Central memory CD8-positive, alpha-beta T cell (primary cell): ENCODE measurements around the gene ERLIN1.
"Not testable (repeated sequence)": the region's sequence is repeated elsewhere in the genome, so short reads cannot be mapped to it uniquely, and the experiment has no call there.

Source experiments
- ATAC-seq: fragments of 150-1000 bp; cut with Tn5 transposase; replicated peaks from 2 replicates; pipeline ENCODE4 v1.10.0; 2022; ENCODE audit warnings: mild to moderate bottlenecking, moderate FRiP score, moderate number of reproducible peaks; ENCODE audit not compliant: poor library complexity, severe bottlenecking; ENCODE audit errors: extremely low read depth
- DNase-seq, 2 donors: peaks; one replicate each; pipeline ENCODE4 v3.0.0; 2021; ENCODE audit warnings: low spot score in 2 of 2
- H3K27ac Mint-ChIP-seq: one replicate; pipeline ENCODE4 v1.8.0; 2022; ENCODE audit warnings: low read depth, mild to moderate bottlenecking, moderate library complexity, mixed read lengths
- H3K27me3 Mint-ChIP-seq: one replicate; pipeline ENCODE4 v1.8.0; 2022; ENCODE audit warnings: mixed read lengths
- H3K36me3 Mint-ChIP-seq: one replicate; pipeline ENCODE4 v1.8.0; 2022; ENCODE audit warnings: mild to moderate bottlenecking, moderate library complexity, mixed read lengths; ENCODE audit not compliant: insufficient read depth
- H3K4me1 Mint-ChIP-seq: one replicate; pipeline ENCODE4 v1.8.0; 2022; ENCODE audit warnings: mixed read lengths
- H3K4me3 Mint-ChIP-seq: one replicate; pipeline ENCODE4 v1.8.0; 2022; ENCODE audit warnings: mild to moderate bottlenecking, moderate library complexity, mixed read lengths
- H3K9me3 Mint-ChIP-seq: one replicate; pipeline ENCODE4 v1.8.0; 2022; ENCODE audit warnings: mixed read lengths

Gene ERLIN1

DNA sequence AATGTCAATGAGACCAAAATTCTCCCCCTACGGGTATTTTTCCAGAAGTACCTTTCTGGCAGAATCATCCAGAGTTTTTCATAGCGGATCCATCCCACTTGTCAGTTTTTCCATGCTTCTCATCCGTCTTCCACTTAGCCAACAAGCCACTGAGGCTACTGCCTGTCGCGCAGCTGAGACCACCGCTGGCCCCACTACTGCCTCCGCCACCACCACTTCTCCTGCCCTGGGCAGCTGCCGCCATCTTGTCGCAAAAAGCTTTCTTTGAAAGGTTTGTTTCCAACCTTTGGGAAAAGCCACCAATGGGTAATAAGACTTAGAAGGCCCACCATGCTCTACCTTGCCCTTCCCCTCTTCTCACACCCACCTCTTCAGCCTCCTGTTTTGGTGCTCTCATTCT is 42.1 kb downstream of the ERLIN1 start:
- no peaks in the 10 kb centered on the region for H3K36me3 Mint-ChIP-seq
- DNase-seq (no peak), ATAC-seq (no peak)
- no peak overlapping the region for H3K27ac Mint-ChIP-seq
- no peaks in the 10 kb centered on the region for H3K9me3 Mint-ChIP-seq
- H3K27me3 Mint-ChIP-seq = peaks cover 31% of the 10 kb centered on the region
- H3K4me3 Mint-ChIP-seq = no peak overlapping the region
- H3K4me1 Mint-ChIP-seq = no peaks in the 10 kb centered on the region

DNA sequence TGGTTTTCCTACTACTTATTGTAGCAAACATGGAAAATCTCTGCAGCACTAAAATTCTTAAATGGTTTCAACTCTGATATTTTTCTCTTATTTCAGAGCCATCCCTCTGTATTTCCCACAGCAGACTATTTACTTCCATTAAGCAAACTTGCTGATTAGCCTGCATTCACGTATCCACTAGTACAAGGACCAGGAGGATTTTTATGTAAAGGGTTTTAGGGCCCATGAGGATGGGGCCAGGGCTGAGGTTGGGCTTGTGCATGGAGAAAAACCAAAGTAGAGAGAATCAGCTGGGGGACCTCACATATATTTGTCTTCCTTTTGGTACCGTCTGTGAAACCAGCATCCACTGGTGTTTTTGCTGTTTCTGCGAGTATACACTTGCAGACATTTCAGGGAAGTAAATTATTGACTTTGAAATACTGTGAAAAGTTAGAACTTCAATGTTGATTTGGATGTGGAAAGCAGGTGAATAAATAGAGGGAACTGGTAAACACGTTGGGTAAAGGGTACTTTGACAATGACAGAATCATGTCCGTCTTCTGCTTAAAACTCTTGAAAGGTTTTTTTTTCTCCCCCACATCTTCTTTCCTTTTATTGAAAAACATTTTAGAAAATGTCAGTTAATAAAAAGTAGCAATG is 44.3 kb downstream of the ERLIN1 start:
- Mint-ChIP-seq H3K27ac (no peak overlapping the region), H3K4me3 (no peak overlapping the region), H3K36me3 (no peaks in the 10 kb centered on the region), H3K9me3 (no peaks in the 10 kb centered on the region), H3K4me1 (no peaks in the 10 kb centered on the region), H3K27me3 (peaks cover 32% of the 10 kb centered on the region)
- ATAC-seq = no peak
- no peak for DNase-seq

DNA sequence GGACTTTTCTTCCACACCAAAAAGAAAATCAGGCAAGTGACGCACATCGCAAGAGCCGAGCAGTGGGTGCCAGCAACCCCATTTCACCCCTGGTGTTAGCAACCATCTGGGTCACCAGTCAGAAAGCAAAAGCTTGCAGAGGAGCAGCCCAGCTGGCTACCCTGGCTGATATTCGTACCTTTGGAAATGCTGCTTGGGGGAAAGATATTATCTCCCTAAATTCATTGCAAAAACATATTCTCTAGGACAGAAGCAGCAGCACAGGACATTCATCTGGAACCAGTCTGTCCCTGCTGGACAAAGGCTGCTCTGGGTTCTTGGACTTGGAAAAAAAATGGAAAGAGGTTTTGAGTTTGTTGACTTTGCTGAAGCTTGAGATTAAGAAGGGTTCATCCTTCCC is 45.8 kb downstream of the ERLIN1 start:
- Mint-ChIP-seq H3K9me3 (no peaks in the 10 kb centered on the region), H3K36me3 (no peaks in the 10 kb centered on the region), H3K4me3 (no peak overlapping the region), H3K4me1 (no peaks in the 10 kb centered on the region), H3K27me3 (peaks cover 47% of the 10 kb centered on the region), H3K27ac (no peak overlapping the region)
- DNase-seq = no peak
- ATAC-seq = no peak

DNA sequence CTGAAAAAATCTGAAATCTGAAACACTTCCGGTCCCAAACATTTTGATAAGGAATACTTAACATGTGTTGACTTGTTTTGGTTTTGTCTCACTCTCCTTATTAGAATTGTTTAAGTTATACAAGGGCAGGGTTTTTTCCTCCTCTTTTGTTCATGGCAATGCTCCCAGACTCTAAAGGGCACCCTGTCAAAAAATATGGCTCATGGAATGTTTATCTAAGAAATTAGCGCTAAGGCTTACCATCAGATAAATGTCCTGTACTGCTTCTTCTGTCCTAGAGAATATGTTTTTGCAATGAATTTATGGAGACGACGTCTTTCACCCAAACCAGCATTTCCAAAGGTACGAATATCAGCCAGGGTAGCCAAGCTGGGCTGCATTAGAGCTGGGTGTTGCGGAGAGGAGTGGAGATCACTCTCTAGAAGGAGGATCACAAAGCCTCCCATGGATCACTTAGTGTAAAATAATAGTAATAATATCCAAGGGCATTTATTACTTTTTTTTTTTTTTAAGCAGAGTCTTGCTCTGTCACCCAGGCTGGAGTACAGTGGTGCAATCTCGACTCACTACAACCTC is 46.8 kb downstream of the ERLIN1 start:
- no peaks in the 10 kb centered on the region for H3K4me1 Mint-ChIP-seq
- H3K4me3 Mint-ChIP-seq = no peak overlapping the region
- H3K36me3 Mint-ChIP-seq = no peaks in the 10 kb centered on the region
- ATAC-seq (no peak), DNase-seq (no peak)
- H3K9me3 Mint-ChIP-seq = no peaks in the 10 kb centered on the region
- H3K27ac Mint-ChIP-seq = no peak overlapping the region
- peaks cover 36% of the 10 kb centered on the region for H3K27me3 Mint-ChIP-seq

DNA sequence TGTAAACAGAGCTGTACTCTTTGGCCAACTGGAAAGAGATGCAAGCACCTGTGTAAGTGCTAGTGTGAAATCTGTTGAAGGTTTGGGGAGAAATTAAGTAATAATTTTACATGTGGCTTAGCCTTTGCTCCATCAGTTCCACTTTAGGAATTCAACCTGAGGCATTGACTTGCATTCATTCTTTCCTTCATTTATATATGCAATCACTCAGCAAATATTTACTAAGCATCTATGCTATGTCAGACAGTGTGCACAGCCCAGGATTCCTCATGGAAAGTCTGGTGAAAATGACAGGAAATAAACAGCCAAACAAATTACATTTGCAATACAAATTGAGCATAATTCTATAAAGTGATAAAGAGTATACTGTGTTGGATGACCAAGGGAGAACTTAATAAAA is 50.3 kb downstream of the ERLIN1 start:
- DNase-seq = no peak

DNA sequence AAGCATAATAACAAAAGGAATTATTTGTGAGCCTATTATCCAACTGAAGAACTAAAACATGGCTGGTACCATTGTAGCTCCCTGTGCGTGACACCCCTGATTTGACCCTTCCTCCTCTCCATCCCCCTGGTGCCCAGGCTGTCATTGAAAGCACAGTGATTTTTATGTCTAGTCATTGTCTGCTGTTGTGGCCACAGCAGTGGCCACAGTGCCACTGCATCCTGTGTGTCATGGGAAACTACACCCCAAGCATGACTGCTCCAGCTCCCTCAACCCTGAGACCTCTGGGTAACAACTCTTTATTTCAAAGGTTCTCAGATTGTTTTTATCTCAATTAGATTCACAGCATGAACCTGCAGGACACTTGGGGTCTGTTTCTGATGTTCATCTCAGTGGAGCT is 52.0 kb downstream of the ERLIN1 start:
- no peak for ATAC-seq
- Mint-ChIP-seq H3K4me1 (no peaks in the 10 kb centered on the region), H3K9me3 (no peaks in the 10 kb centered on the region), H3K27ac (no peak overlapping the region), H3K27me3 (peaks cover 47% of the 10 kb centered on the region), H3K36me3 (no peaks in the 10 kb centered on the region), H3K4me3 (no peak overlapping the region)
- DNase-seq = no peak

More for the DNA sequence above, 50.3 kb downstream of the ERLIN1 start:
- no peaks in the 10 kb centered on the region for H3K9me3 Mint-ChIP-seq
- H3K4me1 Mint-ChIP-seq = no peaks in the 10 kb centered on the region
- H3K27me3 Mint-ChIP-seq = peaks cover 45% of the 10 kb centered on the region
- H3K4me3 Mint-ChIP-seq = no peak overlapping the region
- no peaks in the 10 kb centered on the region for H3K36me3 Mint-ChIP-seq
- no peak for ATAC-seq
- H3K27ac Mint-ChIP-seq = no peak overlapping the region

DNA sequence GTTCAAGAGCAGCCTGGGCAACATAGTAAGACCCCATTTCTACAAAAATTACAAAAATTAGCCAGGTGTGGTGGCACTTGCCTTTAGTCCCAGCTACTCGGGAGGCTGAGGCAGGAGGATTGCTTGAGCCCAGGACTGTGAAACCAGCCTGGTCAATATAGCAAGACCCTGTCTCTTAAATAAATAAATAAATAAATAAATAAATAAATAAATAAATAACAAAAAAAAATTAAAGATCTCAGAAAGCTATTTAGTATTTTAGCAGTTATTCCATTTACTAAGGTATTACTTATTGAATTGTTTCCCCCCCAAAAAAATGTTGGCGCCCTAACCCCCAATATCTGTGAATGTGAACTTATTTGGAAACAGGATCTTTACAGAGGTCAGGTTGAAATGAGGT is 53.4 kb downstream of the ERLIN1 start:
- no peak for ATAC-seq
- no peak overlapping the region for H3K27ac Mint-ChIP-seq
- H3K9me3 Mint-ChIP-seq = no peaks in the 10 kb centered on the region
- no peak overlapping the region for H3K4me3 Mint-ChIP-seq
- H3K4me1 Mint-ChIP-seq = no peaks in the 10 kb centered on the region
- H3K27me3 Mint-ChIP-seq = peaks cover 60% of the 10 kb centered on the region
- H3K36me3 Mint-ChIP-seq = no peaks in the 10 kb centered on the region
- DNase-seq = no peak

DNA sequence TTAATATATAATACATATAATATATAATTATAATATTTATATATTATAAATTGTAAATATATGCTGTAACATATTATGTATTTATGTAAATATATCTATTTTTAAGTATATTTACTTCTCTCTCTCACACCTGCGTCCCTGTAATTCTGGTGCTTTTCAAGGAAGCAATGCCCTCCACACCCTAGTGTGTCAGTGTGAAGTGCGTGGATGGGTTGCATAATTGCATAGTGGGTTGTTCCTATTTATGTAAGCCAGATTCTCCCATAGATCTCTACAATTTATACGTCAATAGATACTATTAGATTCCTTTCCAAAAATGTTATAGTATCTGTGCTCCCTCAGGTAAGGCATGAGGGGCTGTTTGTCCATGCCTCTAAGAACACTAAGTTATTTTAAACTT is 54.3 kb downstream of the ERLIN1 start:
- Mint-ChIP-seq H3K27me3 (peaks cover 64% of the 10 kb centered on the region), H3K4me3 (no peak overlapping the region), H3K9me3 (no peaks in the 10 kb centered on the region), H3K36me3 (no peaks in the 10 kb centered on the region), H3K4me1 (no peaks in the 10 kb centered on the region), H3K27ac (no peak overlapping the region)
- DNase-seq (no peak), ATAC-seq (no peak)

DNA sequence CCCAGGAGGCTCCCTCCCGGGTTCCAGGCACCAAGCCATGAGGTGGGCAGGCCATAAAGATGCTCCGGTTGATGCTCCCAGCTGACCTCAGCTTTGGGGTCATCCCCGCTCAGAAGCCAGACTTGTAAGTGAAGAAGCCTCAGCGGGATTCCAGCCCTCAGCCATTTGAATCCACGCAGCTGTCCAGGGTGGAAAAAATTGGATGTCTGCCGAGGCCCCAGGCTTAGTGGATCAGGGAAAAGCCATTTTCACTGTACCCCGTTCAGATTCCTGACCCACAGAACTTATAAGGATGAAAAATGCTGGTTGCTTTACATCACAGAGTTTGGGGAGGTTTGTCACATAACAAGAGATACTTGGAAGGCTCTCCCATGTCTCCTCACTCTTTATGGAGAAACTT is 55.0 kb downstream of the ERLIN1 start:
- peaks cover 57% of the 10 kb centered on the region for H3K27me3 Mint-ChIP-seq
- no peak for ATAC-seq
- no peak for DNase-seq
- no peaks in the 10 kb centered on the region for H3K4me1 Mint-ChIP-seq
- H3K27ac Mint-ChIP-seq = no peak overlapping the region
- H3K4me3 Mint-ChIP-seq = no peak overlapping the region
- H3K36me3 Mint-ChIP-seq = no peaks in the 10 kb centered on the region
- no peaks in the 10 kb centered on the region for H3K9me3 Mint-ChIP-seq

DNA sequence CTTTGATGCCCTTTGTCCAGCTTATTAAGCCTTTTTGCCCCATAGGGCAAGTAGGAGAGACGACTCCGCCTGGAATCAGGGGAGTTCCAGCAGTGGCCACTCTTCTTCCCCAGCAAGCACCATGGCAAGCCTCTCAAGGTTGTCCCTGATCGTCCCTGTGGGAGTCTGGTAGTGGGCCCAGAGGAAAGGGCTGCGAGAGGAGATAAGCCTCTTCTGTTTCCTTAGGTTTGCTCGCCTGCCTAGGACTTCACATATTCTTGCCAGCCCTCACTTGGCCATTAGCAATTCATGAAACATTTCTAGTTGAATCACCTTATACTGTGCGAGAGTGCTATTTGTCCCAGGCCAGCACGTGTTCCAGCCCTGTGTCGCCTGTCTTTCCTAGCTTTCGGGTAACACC is 56.4 kb downstream of the ERLIN1 start:
- H3K4me1 Mint-ChIP-seq = no peaks in the 10 kb centered on the region
- peaks cover 50% of the 10 kb centered on the region for H3K27me3 Mint-ChIP-seq
- H3K4me3 Mint-ChIP-seq = no peak overlapping the region
- H3K27ac Mint-ChIP-seq = no peak overlapping the region
- DNase-seq (no peak), ATAC-seq (no peak)
- no peaks in the 10 kb centered on the region for H3K9me3 Mint-ChIP-seq
- H3K36me3 Mint-ChIP-seq = peaks cover 1% of the 10 kb centered on the region

DNA sequence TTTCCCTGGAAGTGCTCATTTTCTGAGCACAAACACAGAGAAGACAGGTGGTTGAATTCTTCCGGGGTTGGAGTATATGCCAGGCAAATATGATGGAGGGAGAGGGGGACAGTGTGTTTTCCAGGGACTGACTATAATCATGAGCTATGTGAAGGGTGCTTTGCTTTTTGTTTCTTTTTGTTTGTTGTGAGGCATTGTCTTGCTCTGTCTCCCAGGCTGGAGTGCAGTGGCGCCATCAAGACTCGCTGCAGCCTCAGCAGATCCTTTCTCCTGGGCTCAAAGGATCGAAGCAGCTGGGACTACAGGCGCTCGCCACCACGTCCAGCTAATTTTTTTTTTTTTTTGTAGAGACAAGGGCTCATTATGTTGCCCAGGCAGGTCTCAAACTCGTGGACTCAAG is 56.9 kb downstream of the ERLIN1 start:
- DNase-seq = no peak
- Mint-ChIP-seq H3K4me1 (no peaks in the 10 kb centered on the region), H3K4me3 (no peak overlapping the region), H3K9me3 (no peaks in the 10 kb centered on the region), H3K27me3 (peaks cover 50% of the 10 kb centered on the region), H3K36me3 (peaks cover 1% of the 10 kb centered on the region), H3K27ac (no peak overlapping the region)
- no peak for ATAC-seq

DNA sequence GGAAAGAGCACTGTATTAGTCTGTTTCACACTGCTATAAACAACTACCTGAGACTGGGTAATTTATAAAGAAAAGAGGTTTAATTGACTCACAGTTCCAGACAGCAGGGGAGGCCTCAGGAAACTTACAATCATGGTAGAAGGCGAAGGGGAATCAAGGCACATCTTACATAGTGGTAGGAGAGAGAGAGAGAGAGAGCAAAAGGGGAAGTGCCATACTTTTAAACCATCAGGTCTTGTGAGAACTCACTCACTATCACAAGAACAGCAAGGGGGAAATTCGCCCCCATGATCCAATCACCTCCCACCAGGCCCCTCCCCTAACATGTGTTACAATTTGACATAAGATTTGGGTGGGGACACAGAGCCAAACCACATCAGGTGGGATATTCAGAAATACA is 60.5 kb downstream of the ERLIN1 start:
- H3K27me3 Mint-ChIP-seq = peaks cover 47% of the 10 kb centered on the region
- not testable (repeated sequence) for H3K27ac Mint-ChIP-seq, H3K36me3 Mint-ChIP-seq, ATAC-seq, H3K4me1 Mint-ChIP-seq, DNase-seq, H3K4me3 Mint-ChIP-seq, H3K9me3 Mint-ChIP-seq

DNA sequence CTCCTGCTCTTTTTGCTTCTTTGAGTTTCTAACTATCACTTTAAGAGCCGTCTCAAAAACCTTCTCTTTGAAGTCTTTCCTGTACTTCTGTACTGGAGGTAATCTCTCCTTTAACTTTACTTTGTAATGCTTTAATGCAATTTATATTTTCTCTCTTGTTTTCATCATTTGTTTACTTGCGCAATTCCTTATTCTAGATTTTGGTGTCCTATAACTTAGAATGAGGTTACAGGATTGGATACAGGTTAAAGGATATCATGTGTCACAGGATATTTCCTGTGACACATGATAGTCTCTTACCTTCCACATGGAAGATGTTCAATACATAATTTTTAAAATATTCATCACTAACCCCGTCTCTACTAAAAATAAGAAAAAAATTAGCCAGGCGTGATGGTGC is 61.7 kb downstream of the ERLIN1 start:
- H3K27me3 Mint-ChIP-seq = peaks cover 45% of the 10 kb centered on the region
- DNase-seq = no peak
- peaks cover 7% of the 10 kb centered on the region for H3K4me1 Mint-ChIP-seq
- ATAC-seq = no peak
- peaks cover 1% of the 10 kb centered on the region for H3K36me3 Mint-ChIP-seq
- peaks cover 1% of the 10 kb centered on the region for H3K9me3 Mint-ChIP-seq
- H3K27ac Mint-ChIP-seq = no peak overlapping the region
- H3K4me3 Mint-ChIP-seq = no peak overlapping the region
